SK-N-SH treated with all-trans-retinoic acid at 6 μM for 48 hours (cell line): ENCODE measurements around the gene SH2D2A.

ENCODE experiments used
- ATAC-seq: fragments of 200-7000 bp; cut with Tn5 transposase; 3 replicates; pipeline ENCODE4 v1.9.1; 2020; ENCODE audit warnings: mild to moderate bottlenecking, moderate library complexity
- ARNTL ChIP-seq: fragments of 450-650 bp; formaldehyde crosslinking; IDR thresholded peaks from 2 replicates; pipeline ENCODE4 v1.5.0; 2020; ENCODE audit warnings: low read depth, mild to moderate bottlenecking, moderate library complexity, borderline replicate concordance
- CREB5 ChIP-seq: fragments of 250-450 bp; sonication (Bioruptor Pico); IDR thresholded peaks from 2 replicates; pipeline ENCODE4 v1.5.1; 2020; ENCODE audit warnings: low read depth, mild to moderate bottlenecking, moderate library complexity
- CSDC2 ChIP-seq: fragments of 250-450 bp; sonication (Bioruptor Pico); IDR thresholded peaks from 2 replicates; pipeline ENCODE4 v1.5.0; 2020; ENCODE audit warnings: mild to moderate bottlenecking, moderate library complexity
- ESRRG ChIP-seq: fragments of 250-450 bp; sonication (Bioruptor Pico); IDR thresholded peaks from 2 replicates; pipeline ENCODE4 v1.6.1; 2021; ENCODE audit warnings: mild to moderate bottlenecking
- GLIS3 ChIP-seq: fragments of 250-450 bp; sonication (Bioruptor Pico); IDR thresholded peaks from 2 replicates; pipeline ENCODE4 v1.5.0; 2020; ENCODE audit warnings: mild to moderate bottlenecking, moderate library complexity
- ISL1 ChIP-seq: fragments of 250-450 bp; sonication (Bioruptor Pico); IDR thresholded peaks from 2 replicates; pipeline ENCODE4 v2.1.2; 2022; ENCODE audit warnings: mild to moderate bottlenecking, moderate library complexity
- OSR1 ChIP-seq: fragments of 250-450 bp; sonication (Bioruptor Pico); IDR thresholded peaks from 2 replicates; pipeline ENCODE4 v1.8.0; 2022; ENCODE audit warnings: moderate library complexity, mild to moderate bottlenecking, inconsistent platforms
- PATZ1 ChIP-seq: fragments of 250-450 bp; sonication (Bioruptor Pico); IDR thresholded peaks from 2 replicates; pipeline ENCODE4 v1.8.0; 2020; ENCODE audit warnings: mild to moderate bottlenecking, moderate library complexity, borderline replicate concordance
- POU6F1 ChIP-seq: fragments of 250-450 bp; sonication (Bioruptor Pico); IDR thresholded peaks from 2 replicates; pipeline ENCODE4 v1.8.0; 2021; ENCODE audit warnings: low read depth, mild to moderate bottlenecking, moderate library complexity, borderline replicate concordance
- PPARA ChIP-seq: fragments of 250-450 bp; sonication (Bioruptor Pico); IDR thresholded peaks from 2 replicates; pipeline ENCODE4 v1.5.0; 2020; ENCODE audit warnings: mild to moderate bottlenecking, borderline replicate concordance
- RARB ChIP-seq: fragments of 250-450 bp; sonication (Bioruptor Pico); IDR thresholded peaks from 2 replicates; pipeline ENCODE4 v1.8.0; 2021; ENCODE audit warnings: mild to moderate bottlenecking, moderate library complexity
- SNAI2 ChIP-seq: fragments of 250-450 bp; sonication (Bioruptor Pico); IDR thresholded peaks from 2 replicates; pipeline ENCODE4 v1.5.0; 2020; ENCODE audit warnings: mild to moderate bottlenecking, moderate library complexity
- TCF4 ChIP-seq: fragments of 250-450 bp; sonication (Bioruptor Pico); IDR thresholded peaks from 2 replicates; pipeline ENCODE4 v1.8.0; 2021; ENCODE audit warnings: mild to moderate bottlenecking, moderate library complexity, borderline replicate concordance
- TOX ChIP-seq: fragments of 250-450 bp; sonication (Bioruptor Pico); IDR thresholded peaks from 2 replicates; pipeline ENCODE4 v1.8.0; 2021; ENCODE audit warnings: mild to moderate bottlenecking, moderate library complexity, borderline replicate concordance
- ZC3H10 ChIP-seq: fragments of 250-450 bp; sonication (Bioruptor Pico); IDR thresholded peaks from 2 replicates; pipeline ENCODE4 v1.5.1; 2021; ENCODE audit warnings: mild to moderate bottlenecking, moderate library complexity
- ZFP3 ChIP-seq: fragments of 250-450 bp; sonication (Bioruptor Pico); IDR thresholded peaks from 2 replicates; pipeline ENCODE4 v1.5.0; 2020; ENCODE audit warnings: mild to moderate bottlenecking, moderate library complexity
- ZFP30 ChIP-seq: fragments of 450-650 bp; formaldehyde crosslinking; IDR thresholded peaks from 2 replicates; pipeline ENCODE4 v1.5.0; 2022; ENCODE audit warnings: mild to moderate bottlenecking, moderate library complexity
- ZNF565 ChIP-seq: fragments of 450-650 bp; formaldehyde crosslinking; conservative IDR thresholded peaks from 2 replicates; pipeline ENCODE4 v1.5.0; 2020; ENCODE audit warnings: low read depth, mild to moderate bottlenecking, moderate library complexity
- ZNF70 ChIP-seq: fragments of 450-650 bp; formaldehyde crosslinking; IDR thresholded peaks from 2 replicates; pipeline ENCODE4 v1.5.0; 2020; ENCODE audit warnings: mild to moderate bottlenecking, moderate library complexity
- TF ChIP-seq, protein P1 (sequence below): fragments of 250-450 bp; sonication (Bioruptor Pico); IDR thresholded peaks from 2 replicates; pipeline ENCODE4 v1.5.1; 2021; ENCODE audit warnings: mild to moderate bottlenecking, moderate library complexity

SH2D2A gene

GRCh38 chr1:156826630-156827029, 10.0 kb upstream of the SH2D2A start (continued):
- TF ChIP-seq PATZ1 (CRISPR knock-in tag) (no peak), CREB5 (CRISPR knock-in tag) (no peak), ZFP30 (CRISPR knock-in tag) (no peak), ESRRG (no peak), ZC3H10 (CRISPR knock-in tag) (no peak), ZNF70 (CRISPR knock-in tag) (no peak), PPARA (no peak), ARNTL (CRISPR knock-in tag) (no peak)

GRCh38 chr1:156823210-156823790, 6.7 kb upstream of the SH2D2A start:
- TF ChIP-seq ZC3H10 (CRISPR knock-in tag) (no peak), PATZ1 (CRISPR knock-in tag) (no peak), TCF4 (CRISPR knock-in tag) (no peak), CREB5 (CRISPR knock-in tag) (no peak), ZNF70 (CRISPR knock-in tag) (no peak), RARB (CRISPR knock-in tag) (no peak), TOX (CRISPR knock-in tag) (no peak), SNAI2 (CRISPR knock-in tag) (no peak), POU6F1 (CRISPR knock-in tag) (no peak), ISL1 (no peak), OSR1 (CRISPR knock-in tag) (no peak), ZFP30 (CRISPR knock-in tag) (no peak)
- TF ChIP-seq, all 23 proteins: peak for 0
- no peak for ATAC-seq

- no peak for ATAC-seq
- TF ChIP-seq ARNTL (CRISPR knock-in tag) (no peak), TCF4 (CRISPR knock-in tag) (no peak)
- TF ChIP-seq, all 23 proteins: peak for 0
These were observed 6.0 kb upstream of the SH2D2A start for GRCh38 chr1:156822680-156823079.

DNA sequence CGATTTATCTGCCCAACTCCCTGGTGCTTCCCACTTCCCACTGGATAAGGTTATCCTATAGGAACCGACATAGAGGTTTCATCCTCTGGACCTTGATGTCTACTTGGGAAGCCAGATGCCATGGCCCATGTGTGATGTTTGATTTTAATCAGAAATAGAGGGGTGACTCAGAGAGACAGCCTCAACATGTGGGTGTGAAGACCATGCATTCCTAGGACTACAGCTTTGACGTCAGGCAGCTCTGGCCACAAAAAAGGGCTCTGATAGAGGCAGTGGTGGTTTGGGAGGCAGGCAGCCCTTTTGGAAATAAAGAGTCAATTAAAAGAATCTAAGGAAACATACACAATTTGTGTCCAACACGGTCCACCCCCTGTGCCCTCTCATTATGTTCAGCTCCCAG, 5.2 kb upstream of the SH2D2A start:
- ATAC-seq, result no peak

More for the DNA sequence above, 5.2 kb upstream of the SH2D2A start:
- TF ChIP-seq ZNF70 (CRISPR knock-in tag), result no peak
- no peak for TF ChIP-seq OSR1 (CRISPR knock-in tag)
- no peak for TF ChIP-seq GLIS3 (CRISPR knock-in tag)
- TF ChIP-seq CREB5 (CRISPR knock-in tag), result no peak
- no peak for TF ChIP-seq ZC3H10 (CRISPR knock-in tag)
- no peak for TF ChIP-seq TOX (CRISPR knock-in tag)
- no peak for TF ChIP-seq SNAI2 (CRISPR knock-in tag)
- no peak for TF ChIP-seq RARB (CRISPR knock-in tag)
- TF ChIP-seq ZNF565, result no peak
- TF ChIP-seq, protein P1, sequence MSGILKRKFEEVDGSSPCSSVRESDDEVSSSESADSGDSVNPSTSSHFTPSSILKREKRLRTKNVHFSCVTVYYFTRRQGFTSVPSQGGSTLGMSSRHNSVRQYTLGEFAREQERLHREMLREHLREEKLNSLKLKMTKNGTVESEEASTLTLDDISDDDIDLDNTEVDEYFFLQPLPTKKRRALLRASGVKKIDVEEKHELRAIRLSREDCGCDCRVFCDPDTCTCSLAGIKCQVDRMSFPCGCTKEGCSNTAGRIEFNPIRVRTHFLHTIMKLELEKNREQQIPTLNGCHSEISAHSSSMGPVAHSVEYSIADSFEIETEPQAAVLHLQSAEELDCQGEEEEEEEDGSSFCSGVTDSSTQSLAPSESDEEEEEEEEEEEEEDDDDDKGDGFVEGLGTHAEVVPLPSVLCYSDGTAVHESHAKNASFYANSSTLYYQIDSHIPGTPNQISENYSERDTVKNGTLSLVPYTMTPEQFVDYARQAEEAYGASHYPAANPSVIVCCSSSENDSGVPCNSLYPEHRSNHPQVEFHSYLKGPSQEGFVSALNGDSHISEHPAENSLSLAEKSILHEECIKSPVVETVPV (CRISPR knock-in tag), result no peak
- no peak for TF ChIP-seq ESRRG
- TF ChIP-seq CSDC2 (CRISPR knock-in tag), result no peak
- no peak for TF ChIP-seq TCF4 (CRISPR knock-in tag)
- TF ChIP-seq ARNTL (CRISPR knock-in tag), result no peak
- no peak for TF ChIP-seq ISL1
- no peak for TF ChIP-seq ZFP30 (CRISPR knock-in tag)
- TF ChIP-seq ZFP3 (CRISPR knock-in tag), result no peak
